GM10248 (cell line): ENCODE results near the gene CKM.
A peak's percentile ranks its signal among the peaks of the same experiment; 100 is the strongest.

ENCODE experiments used
- CTCF ChIA-PET: fragments of 300-600 bp; sonication (Branson Sonifier 250); formaldehyde crosslinking; extraction: SDS; loops from one replicate; lab custom pipeline; 2021; ENCODE audit warnings: antibody characterized with exemption; lab: Yijun Ruan, JAX
- POLR2A ChIA-PET: fragments of 350-650 bp; sonication (Branson Sonifier 250); formaldehyde crosslinking; extraction: SDS; loops from one replicate; lab custom pipeline; 2020; ENCODE audit warnings: antibody characterized with exemption; lab: Yijun Ruan, JAX
- DNase-seq: peaks from one replicate; pipeline ENCODE4 v3.0.0; 2012; ENCODE audit errors: extremely low spot score
- TF ChIP-seq, protein P1 (sequence below): IDR thresholded peaks from 2 replicates; pipeline ENCODE4 v1.5.1; 2012; ENCODE audit warnings: mild to moderate bottlenecking, low read depth; ENCODE audit errors: extremely low read depth, missing control alignments, control extremely low read depth

Gene CKM

DNA sequence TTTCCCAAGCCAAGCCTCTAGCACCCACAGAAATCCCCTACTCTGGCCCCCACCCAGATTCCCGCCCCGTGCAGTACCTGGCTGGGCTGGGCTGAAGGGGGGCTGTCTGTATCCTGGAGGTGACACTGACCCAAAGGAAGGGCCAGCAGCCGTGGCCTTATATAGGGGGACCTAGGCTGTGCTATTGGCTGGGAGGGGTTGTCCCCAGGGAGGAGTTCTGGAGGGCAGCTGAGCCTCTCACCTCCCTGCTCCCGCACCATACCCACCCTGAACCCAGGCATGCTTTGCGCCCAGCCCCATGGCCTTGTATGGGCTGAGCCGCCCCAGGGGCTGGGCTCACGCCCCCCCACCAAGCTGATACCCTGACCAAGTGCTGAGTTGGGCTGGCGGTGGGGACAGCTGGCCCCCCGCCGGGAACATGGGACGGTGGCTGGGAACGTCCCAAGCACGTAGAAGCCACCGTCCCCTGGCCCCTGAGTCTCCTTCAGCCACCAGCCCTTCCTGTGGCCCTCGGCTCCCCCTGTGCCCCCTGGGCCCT is at the start of gene CKM:
TSS of gene CKM (minus strand) at position 132 of the 538 bp plus-strand sequence. CDS start 3,162 bp downstream, outside the sequence.
- ChIA-PET POLR2A (no interaction called here), CTCF (no interaction called here)
- TF ChIP-seq, protein P1, sequence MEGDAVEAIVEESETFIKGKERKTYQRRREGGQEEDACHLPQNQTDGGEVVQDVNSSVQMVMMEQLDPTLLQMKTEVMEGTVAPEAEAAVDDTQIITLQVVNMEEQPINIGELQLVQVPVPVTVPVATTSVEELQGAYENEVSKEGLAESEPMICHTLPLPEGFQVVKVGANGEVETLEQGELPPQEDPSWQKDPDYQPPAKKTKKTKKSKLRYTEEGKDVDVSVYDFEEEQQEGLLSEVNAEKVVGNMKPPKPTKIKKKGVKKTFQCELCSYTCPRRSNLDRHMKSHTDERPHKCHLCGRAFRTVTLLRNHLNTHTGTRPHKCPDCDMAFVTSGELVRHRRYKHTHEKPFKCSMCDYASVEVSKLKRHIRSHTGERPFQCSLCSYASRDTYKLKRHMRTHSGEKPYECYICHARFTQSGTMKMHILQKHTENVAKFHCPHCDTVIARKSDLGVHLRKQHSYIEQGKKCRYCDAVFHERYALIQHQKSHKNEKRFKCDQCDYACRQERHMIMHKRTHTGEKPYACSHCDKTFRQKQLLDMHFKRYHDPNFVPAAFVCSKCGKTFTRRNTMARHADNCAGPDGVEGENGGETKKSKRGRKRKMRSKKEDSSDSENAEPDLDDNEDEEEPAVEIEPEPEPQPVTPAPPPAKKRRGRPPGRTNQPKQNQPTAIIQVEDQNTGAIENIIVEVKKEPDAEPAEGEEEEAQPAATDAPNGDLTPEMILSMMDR: no peak
- no peak for DNase-seq

DNA sequence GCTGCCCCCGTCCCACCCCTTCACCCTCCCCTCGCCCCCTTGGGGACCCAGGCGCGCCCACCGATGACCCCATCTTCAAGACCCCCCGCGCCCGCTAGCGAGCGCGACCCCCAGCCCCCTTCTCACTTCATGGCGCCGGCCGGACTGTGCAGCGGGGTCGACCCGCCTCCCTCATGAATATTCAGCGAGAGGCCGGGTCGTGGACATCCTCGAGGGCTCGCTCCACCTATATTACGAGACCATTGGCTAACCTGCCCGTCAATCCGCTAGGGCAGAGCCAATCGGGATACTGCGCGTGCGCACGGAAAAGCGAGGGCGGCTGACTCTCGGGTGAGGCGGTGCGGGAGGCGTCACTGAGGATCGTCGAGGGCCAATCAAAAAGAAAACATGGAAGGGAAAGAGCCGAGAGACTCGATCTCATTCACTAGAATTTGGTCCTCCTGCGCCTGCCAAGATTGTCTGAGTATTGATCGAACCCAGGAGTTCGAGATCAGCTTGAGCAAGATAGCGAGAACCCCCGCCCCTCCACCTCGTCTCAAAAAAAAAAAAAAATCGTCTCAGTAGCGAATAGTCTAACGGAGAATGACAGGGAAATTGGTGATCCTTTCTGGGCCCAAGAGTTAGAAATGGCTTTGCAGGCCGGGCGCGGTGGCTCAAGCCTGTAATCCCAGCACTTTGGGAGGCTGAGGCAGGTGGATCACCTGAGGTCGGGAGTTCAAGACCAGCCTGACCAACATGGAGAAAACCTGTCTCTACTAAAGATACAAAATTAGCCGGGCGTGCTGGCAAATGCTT is 47.9 kb upstream of the CKM start, which contains the start of gene ERCC2:
TSS of gene ERCC2 (minus strand) at position 164 of the 795 bp plus-strand sequence. CDS start at position 131, 33 bp downstream.
- ChIA-PET POLR2A (interaction anchor here (0.6 kb wide), 1 partner anchor 10 kb away, joined by 3 read pairs; no protein-coding TSS in a partner anchor), CTCF (no interaction called here)
- DNase-seq: peak; percentile 100
- TF ChIP-seq, protein P1: no peak

DNA sequence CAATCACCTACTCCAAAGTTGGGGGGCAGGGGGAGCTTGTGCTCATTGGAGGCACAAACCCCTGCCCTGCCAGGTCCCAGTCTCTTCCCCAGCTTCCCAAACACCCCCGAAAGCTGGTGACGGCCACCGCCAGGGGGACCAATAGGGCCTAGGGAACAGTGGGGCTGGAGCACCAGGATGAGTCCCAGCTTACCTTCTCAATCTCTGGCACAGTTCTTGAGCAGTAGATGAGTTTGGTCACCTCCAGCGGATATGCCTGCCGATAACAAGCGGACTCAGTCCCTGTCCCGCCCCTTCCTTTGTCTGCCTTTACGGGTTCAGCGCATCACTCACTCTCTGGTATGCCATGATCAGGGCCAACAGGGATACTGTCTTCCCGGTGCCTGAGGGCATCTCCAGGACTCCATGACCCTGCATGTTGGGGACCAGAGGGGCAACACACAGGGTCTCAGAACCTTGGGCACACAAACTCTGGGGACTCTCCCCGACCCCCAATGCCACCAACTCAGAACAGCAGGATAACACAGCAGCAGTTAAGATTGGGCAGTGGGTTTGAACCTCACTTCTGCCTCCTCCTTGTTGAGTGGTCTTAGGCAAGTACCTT is 46.2 kb upstream of the CKM start:
- TF ChIP-seq, protein P1: no peak
- POLR2A ChIA-PET: no interaction called here
- no peak for DNase-seq
- CTCF ChIA-PET: interaction anchor here (1.4 kb wide), 1 partner anchor 30 kb away, joined by 5 read pairs; no protein-coding TSS in a partner anchor

DNA sequence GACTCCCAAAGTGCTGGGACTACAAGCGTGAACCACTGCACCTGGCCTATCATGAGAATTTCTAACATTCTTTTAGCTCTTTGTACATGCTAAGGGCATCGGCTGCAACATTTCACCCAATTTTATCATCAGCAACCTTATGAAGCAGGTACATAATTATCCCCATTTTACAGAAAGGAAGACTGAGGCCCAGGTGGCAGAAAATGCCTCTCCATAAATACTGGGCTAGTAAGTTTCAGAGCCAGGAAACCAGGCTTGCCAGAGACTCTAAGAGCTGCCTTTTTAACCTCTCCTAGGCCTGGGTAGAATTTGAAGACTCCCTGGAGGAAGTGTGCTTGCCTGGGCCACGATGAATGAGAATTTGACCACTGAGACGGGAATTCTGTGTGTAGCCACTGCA is 45.5 kb upstream of the CKM start:
- TF ChIP-seq, protein P1: no peak
- ChIA-PET POLR2A (no interaction called here), CTCF (interaction anchor here (1.4 kb wide), 1 partner anchor 29 kb away, joined by 5 read pairs; no protein-coding TSS in a partner anchor)
- no peak for DNase-seq

DNA sequence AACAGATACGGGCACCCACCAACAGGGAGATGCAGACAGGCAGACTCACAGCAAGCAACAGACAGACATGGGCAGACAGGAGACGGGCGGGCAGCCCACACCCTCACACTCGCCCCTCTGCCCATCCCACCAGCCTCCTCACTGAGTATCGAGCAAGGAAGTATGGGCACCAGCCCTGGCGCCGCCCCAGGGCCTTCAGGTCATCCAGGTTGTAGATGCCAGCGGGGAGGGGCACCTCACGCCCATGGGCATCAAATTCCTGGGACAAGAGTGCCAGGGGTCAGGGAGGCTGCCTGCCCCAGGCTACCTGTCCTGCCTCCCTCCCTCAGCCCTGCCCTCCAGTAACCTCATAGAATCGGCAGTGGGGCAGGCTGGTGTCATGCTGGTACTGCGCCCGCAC is 42.0 kb upstream of the CKM start:
- TF ChIP-seq, protein P1: no peak
- DNase-seq: no peak
- ChIA-PET POLR2A (no interaction called here), CTCF (no interaction called here)

DNA sequence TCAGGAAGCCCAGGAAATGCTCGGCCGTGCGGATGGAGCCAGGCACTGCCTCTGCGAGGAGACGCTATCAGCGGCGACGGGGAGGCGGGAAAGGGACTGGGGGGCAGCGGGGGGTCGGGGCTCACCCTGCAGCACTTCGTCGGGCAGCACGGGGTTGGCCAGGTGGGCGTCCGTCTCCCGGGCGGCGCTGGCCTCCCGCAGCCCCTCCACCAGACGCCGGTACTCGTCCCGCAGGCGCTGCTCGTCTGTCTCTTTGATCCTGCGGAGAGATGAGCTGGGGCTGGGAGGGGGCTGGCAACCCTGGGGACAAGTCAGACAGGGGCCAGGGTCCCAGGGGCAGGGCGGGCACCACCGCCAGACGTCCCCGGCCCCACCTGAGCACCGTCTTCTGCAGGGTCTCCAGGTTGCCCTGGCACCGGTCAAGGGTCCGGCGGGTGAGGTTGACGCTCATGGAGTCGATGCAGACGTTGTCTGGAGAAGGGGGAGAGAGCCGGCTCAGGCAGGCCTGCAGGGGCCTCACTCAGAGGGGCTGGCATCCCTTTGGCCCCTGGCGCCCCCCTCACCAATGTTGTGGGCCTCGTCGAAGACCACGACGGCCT is 41.3 kb upstream of the CKM start:
- DNase-seq: no peak
- CTCF ChIA-PET: no interaction called here
- POLR2A ChIA-PET: no interaction called here
- TF ChIP-seq, protein P1: no peak
